Measurements from ENCODE around the gene UBE2G2. TPM values are rescaled to one million over a fixed set of nuclear protein-coding genes. Genes with fewer than 3 reads are reported as not detected.

Gene UBE2G2
- total RNA-seq, 1 experiment from 2014 or later, result 121 TPM

GRCh38 chr21:44739316-44739715 is 62.3 kb downstream of the UBE2G2 start:
- Histone ChIP-seq H3K79me2 (ENCODE audit: insufficient read depth, low read length) (no peaks in the 10 kb centered on the region), H3K9ac (ENCODE audit: extremely low read depth, insufficient read length, low read length) (no peak overlapping the region), H2AK5ac (ENCODE audit: insufficient read length, low read length) (no peak overlapping the region), H4K5ac (ENCODE audit: insufficient read length, low read depth, low read length) (no peak overlapping the region), H3K9me3 (ENCODE audit: control insufficient read depth, low read depth, low read length) (peaks cover 3% of the 10 kb centered on the region), H3K4me2 (ENCODE audit: insufficient read depth, insufficient read length, low read length) (no peak overlapping the region), H2BK15ac (ENCODE audit: low read depth, low read length) (no peak overlapping the region), H2BK12ac (ENCODE audit: insufficient read length, low read depth, low read length) (no peak overlapping the region), H3K23me2 (ENCODE audit: insufficient read length, low read depth, low read length, poor library complexity, severe bottlenecking) (no peaks in the 10 kb centered on the region), H3K27me3 (ENCODE audit: insufficient read depth, low read length) (no peaks in the 10 kb centered on the region), H3K27ac (ENCODE audit: insufficient read length, low read depth, low read length) (no peak overlapping the region), H2BK5ac (ENCODE audit: insufficient read length, low read length) (no peak overlapping the region), H3T11ph (ENCODE audit: low read length) (no peak overlapping the region), H4K8ac (replicated peaks; ENCODE audit: insufficient read length, low read depth, low read length) (no peak overlapping the region), H4K91ac (ENCODE audit: insufficient read length, low read depth, low read length) (no peak overlapping the region), H3K4ac (ENCODE audit: low read depth, low read length) (no peak overlapping the region), H2AFZ (ENCODE audit: low read length) (no peak overlapping the region), H2BK120ac (ENCODE audit: low read depth, low read length, poor library complexity, severe bottlenecking) (no peak overlapping the region), H2BK20ac (ENCODE audit: low read depth, low read length, poor library complexity, severe bottlenecking) (no peak overlapping the region), H3K4me1 (ENCODE audit: insufficient read depth, low read length) (no peaks in the 10 kb centered on the region), H3K14ac (ENCODE audit: insufficient read depth, low read length) (no peak overlapping the region), H3K18ac (ENCODE audit: insufficient read length, low read depth, low read length) (no peak overlapping the region), H4K20me1 (ENCODE audit: control insufficient read depth, insufficient read depth, insufficient read length) (no peaks in the 10 kb centered on the region), H3K56ac (ENCODE audit: insufficient read length, low read depth, low read length) (no peak overlapping the region), H3K23ac (ENCODE audit: insufficient read length, low read depth, low read length) (no peak overlapping the region), H3K79me1 (ENCODE audit: insufficient read depth, low read depth, low read length, poor library complexity, severe bottlenecking) (no peaks in the 10 kb centered on the region)
- WGBS (ENCODE audit: extremely low coverage, insufficient read length, low lambda C conversion rate), result no CpG with 5 or more reads among the region's 1 CpG
- no peak for TF ChIP-seq CTCF (conservative IDR thresholded peaks at IDR 0.05)
- H3K4me1 Mint-ChIP-seq, result peaks cover 44 to 47% of the 10 kb centered on the region in 2 experiments
- peaks cover 0 to 4% (median 3%) of the 10 kb centered on the region in 3 experiments; a peak in 2 of 7 replicates for H3K36me3 Mint-ChIP-seq (ENCODE audit: insufficient read depth in 1 of 3, low read depth in 3 of 3)
- H3K27ac Mint-ChIP-seq, result no peak overlapping the region; a peak in 1 of 7 replicates
- peak; percentile 5 for DNase-seq
- peaks cover 6% of the 10 kb centered on the region for H3K27me3 Mint-ChIP-seq (ENCODE audit: low read depth)
- H3K9me3 Mint-ChIP-seq, result peaks cover 0 to 12% of the 10 kb centered on the region in 2 experiments; a peak in 3 of 5 replicates
- no peak overlapping the region for H3K4me3 Mint-ChIP-seq

All from H9 (cell line).